Measurements from ENCODE around the gene ERBB3. TPM values are rescaled to one million over a fixed set of nuclear protein-coding genes. Genes with fewer than 3 reads are reported as not detected.

Gene ERBB3
- total RNA-seq, 1 experiment from 2014 or later, result 64.3 TPM

- TF ChIP-seq AFF4 (CRISPR knock-in tag; IDR thresholded peaks at IDR 0.05; ENCODE audit: borderline replicate concordance), result no peak
- TF ChIP-seq NFE2L1 (CRISPR knock-in tag; IDR thresholded peaks at IDR 0.05), result no peak
- TF ChIP-seq FOXJ3 (CRISPR knock-in tag; IDR thresholded peaks at IDR 0.05; ENCODE audit: borderline replicate concordance), result no peak
- TF ChIP-seq, protein P1, sequence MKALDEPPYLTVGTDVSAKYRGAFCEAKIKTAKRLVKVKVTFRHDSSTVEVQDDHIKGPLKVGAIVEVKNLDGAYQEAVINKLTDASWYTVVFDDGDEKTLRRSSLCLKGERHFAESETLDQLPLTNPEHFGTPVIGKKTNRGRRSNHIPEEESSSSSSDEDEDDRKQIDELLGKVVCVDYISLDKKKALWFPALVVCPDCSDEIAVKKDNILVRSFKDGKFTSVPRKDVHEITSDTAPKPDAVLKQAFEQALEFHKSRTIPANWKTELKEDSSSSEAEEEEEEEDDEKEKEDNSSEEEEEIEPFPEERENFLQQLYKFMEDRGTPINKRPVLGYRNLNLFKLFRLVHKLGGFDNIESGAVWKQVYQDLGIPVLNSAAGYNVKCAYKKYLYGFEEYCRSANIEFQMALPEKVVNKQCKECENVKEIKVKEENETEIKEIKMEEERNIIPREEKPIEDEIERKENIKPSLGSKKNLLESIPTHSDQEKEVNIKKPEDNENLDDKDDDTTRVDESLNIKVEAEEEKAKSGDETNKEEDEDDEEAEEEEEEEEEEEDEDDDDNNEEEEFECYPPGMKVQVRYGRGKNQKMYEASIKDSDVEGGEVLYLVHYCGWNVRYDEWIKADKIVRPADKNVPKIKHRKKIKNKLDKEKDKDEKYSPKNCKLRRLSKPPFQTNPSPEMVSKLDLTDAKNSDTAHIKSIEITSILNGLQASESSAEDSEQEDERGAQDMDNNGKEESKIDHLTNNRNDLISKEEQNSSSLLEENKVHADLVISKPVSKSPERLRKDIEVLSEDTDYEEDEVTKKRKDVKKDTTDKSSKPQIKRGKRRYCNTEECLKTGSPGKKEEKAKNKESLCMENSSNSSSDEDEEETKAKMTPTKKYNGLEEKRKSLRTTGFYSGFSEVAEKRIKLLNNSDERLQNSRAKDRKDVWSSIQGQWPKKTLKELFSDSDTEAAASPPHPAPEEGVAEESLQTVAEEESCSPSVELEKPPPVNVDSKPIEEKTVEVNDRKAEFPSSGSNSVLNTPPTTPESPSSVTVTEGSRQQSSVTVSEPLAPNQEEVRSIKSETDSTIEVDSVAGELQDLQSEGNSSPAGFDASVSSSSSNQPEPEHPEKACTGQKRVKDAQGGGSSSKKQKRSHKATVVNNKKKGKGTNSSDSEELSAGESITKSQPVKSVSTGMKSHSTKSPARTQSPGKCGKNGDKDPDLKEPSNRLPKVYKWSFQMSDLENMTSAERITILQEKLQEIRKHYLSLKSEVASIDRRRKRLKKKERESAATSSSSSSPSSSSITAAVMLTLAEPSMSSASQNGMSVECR (CRISPR knock-in tag; IDR thresholded peaks at IDR 0.05; ENCODE audit: borderline replicate concordance), result no peak
These were observed 30.6 kb downstream of the ERBB3 start (continued) for GRCh38 chr12:56110571-56110970.

DNA sequence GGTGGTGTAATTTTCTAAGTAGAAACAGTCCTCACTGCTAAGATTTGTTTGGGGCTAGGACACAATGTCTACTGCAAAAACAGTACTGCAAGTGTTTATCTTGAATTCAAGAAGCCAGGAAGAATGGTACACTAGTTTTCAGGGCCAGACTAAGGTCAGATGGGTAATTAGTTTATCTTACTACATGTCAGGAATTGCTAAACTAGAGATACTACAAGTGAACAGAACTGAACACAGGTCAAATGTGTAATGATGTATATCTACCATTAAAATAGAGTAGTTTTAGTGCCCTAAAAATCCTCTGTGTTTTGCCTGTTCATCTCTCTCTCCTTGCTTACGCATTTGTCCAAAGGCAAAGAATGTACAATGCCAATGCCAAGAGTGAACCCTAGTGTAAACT lies 34.1 kb downstream of the ERBB3 start:
- ChIA-PET CTCF (no interaction called here), POLR2A (no interaction called here)
- DNase-seq (ENCODE audit: low spot score) (no peak), ATAC-seq (no peak)
- TF ChIP-seq TP53 (CRISPR knock-in tag; IDR thresholded peaks at IDR 0.05), result no peak
- no peak for TF ChIP-seq ZNF423 (CRISPR knock-in tag; IDR thresholded peaks at IDR 0.05)
- TF ChIP-seq NR2C2 (CRISPR knock-in tag; IDR thresholded peaks at IDR 0.05), result no peak
- TF ChIP-seq, protein P2, sequence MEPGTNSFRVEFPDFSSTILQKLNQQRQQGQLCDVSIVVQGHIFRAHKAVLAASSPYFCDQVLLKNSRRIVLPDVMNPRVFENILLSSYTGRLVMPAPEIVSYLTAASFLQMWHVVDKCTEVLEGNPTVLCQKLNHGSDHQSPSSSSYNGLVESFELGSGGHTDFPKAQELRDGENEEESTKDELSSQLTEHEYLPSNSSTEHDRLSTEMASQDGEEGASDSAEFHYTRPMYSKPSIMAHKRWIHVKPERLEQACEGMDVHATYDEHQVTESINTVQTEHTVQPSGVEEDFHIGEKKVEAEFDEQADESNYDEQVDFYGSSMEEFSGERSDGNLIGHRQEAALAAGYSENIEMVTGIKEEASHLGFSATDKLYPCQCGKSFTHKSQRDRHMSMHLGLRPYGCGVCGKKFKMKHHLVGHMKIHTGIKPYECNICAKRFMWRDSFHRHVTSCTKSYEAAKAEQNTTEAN (CRISPR knock-in tag; IDR thresholded peaks at IDR 0.05), result no peak
- TF ChIP-seq GTF2I (CRISPR knock-in tag; conservative IDR thresholded peaks at IDR 0.05), result no peak
- no peak for TF ChIP-seq GRHL2 (CRISPR knock-in tag; IDR thresholded peaks at IDR 0.05; ENCODE audit: insufficient replicate concordance, severe bottlenecking)
- no peak for TF ChIP-seq JUN (CRISPR knock-in tag; IDR thresholded peaks at IDR 0.05)
- TF ChIP-seq NR3C1 (CRISPR knock-in tag; conservative IDR thresholded peaks at IDR 0.05; ENCODE audit: low read depth), result no peak
- no peaks in the 10 kb centered on the region for H3K9me3 Mint-ChIP-seq
- H3K36me3 Mint-ChIP-seq, result peaks cover 61% of the 10 kb centered on the region
- H3K4me3 Mint-ChIP-seq, result no peak overlapping the region
- H3K27ac Mint-ChIP-seq, result 0 out of 2 replicates have a peak overlapping the region, but pooled peaks have one; percentile 64
- H3K27me3 Mint-ChIP-seq (ENCODE audit: low read depth), result no peaks in the 10 kb centered on the region
- peaks cover 14% of the 10 kb centered on the region for H3K4me1 Mint-ChIP-seq

GRCh38 chr12:56115329-56115728 lies 35.4 kb downstream of the ERBB3 start:
- ChIA-PET CTCF (interaction anchor here (0.8 to 1.2 kb wide), 3 partner anchors 11 to 74 kb away, joined by 3 to 4 read pairs (median 3); partner anchors contain the start of gene SMARCC2), POLR2A (interaction anchor here (0.7 to 1.8 kb wide), 3 partner anchors 11 to 74 kb away, joined by 3 to 8 read pairs (median 3); partner anchors contain the start of genes PA2G4 and SMARCC2)
- Mint-ChIP-seq H3K4me1 (peaks cover 21% of the 10 kb centered on the region), H3K4me3 (peak overlapping the region; percentile 100), H3K27ac (peak overlapping the region; percentile 100), H3K27me3 (ENCODE audit: low read depth) (no peaks in the 10 kb centered on the region), H3K36me3 (peaks cover 50% of the 10 kb centered on the region), H3K9me3 (no peaks in the 10 kb centered on the region)
- DNase-seq (ENCODE audit: low spot score) (no peak), ATAC-seq (no peak)
- TF ChIP-seq ZNF232 (CRISPR knock-in tag; IDR thresholded peaks at IDR 0.05) (no peak), CDX4 (CRISPR knock-in tag; IDR thresholded peaks at IDR 0.05; ENCODE audit: borderline replicate concordance) (no peak), RORB (CRISPR knock-in tag; IDR thresholded peaks at IDR 0.05) (no peak), IRF2 (CRISPR knock-in tag; IDR thresholded peaks at IDR 0.05; ENCODE audit: borderline replicate concordance, low read depth) (no peak), ZNF671 (CRISPR knock-in tag; IDR thresholded peaks at IDR 0.05) (no peak), ZNF263 (CRISPR knock-in tag; IDR thresholded peaks at IDR 0.05; ENCODE audit: low read depth) (no peak), ZNF121 (CRISPR knock-in tag; IDR thresholded peaks at IDR 0.05) (no peak), FOXK1 (CRISPR knock-in tag; IDR thresholded peaks at IDR 0.05) (no peak), SOX15 (CRISPR knock-in tag; IDR thresholded peaks at IDR 0.05) (no peak), ZNF317 (CRISPR knock-in tag; IDR thresholded peaks at IDR 0.05; ENCODE audit: borderline replicate concordance, low read depth) (no peak)
- TF ChIP-seq, protein P3, sequence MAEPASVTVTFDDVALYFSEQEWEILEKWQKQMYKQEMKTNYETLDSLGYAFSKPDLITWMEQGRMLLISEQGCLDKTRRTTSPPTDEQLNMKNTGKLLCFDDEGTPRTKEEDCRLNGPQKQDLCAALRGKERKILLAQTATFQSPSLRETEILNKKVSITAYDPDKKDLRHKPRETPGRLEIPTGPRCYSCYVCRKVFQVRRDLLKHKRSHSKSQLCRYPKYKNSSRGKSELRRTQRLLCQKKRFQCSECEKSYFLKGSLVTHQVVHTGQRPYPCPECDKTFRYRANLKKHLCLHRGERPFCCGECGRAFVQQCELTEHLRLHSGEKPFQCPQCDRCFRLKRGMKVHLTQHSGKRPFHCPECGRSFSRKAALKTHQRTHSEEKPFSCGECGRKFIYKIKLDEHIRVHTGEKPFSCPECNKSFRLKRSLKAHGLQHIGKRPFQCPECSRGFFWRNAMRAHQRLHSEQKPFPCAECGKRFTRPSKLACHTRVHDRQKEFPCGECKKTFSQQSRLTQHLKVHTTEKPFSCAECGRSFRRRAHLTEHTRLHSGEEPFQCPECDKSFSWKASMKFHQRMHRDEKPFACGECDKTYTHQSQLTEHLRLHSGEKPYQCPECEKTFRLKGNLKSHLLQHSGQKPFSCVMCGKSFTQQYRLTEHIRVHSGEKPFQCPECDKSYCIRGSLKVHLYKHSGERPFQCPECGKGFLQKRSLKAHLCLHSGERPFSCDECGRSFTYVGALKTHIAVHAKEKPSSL (CRISPR knock-in tag; conservative IDR thresholded peaks at IDR 0.05), result no peak
